Adrenal gland (tissue), 5 donors: ENCODE data around the gene OLFM1.

Experiments used
- CTCF ChIP-seq, 6 experiments: fragments of 450-650 bp in 4 of 6; fragments of 200-600 bp in 2 of 6; sonication (generic) in 1 of 6; IDR thresholded peaks; 1 replicate in 5 of 6; 2 replicates in 1 of 6; pipeline versions ENCODE4 v1.5.1 to v1.8.0; 2016 to 2021; ENCODE audit warnings: antibody characterized with exemption in 6 of 6, mild to moderate bottlenecking in 2 of 6, moderate library complexity in 1 of 6
- POLR2A ChIP-seq, 2 donors: fragments of 450-650 bp; IDR thresholded peaks; one replicate each; pipeline ENCODE4 v1.6.1; 2017; ENCODE audit warnings: antibody characterized with exemption in 2 of 2, mild to moderate bottlenecking in 2 of 2, moderate library complexity in 1 of 2
- donor health status: DM: no; HTN: no; CAD: no.

GRCh38 chr9:135165003-135165711 is 77.7 kb downstream of the OLFM1 start:
- TF ChIP-seq CTCF (IDR thresholded peaks at IDR 0.05) (no peak), POLR2A (IDR thresholded peaks at IDR 0.05) (no peak)
